ENCODE results near the gene QPRT.

DNA sequence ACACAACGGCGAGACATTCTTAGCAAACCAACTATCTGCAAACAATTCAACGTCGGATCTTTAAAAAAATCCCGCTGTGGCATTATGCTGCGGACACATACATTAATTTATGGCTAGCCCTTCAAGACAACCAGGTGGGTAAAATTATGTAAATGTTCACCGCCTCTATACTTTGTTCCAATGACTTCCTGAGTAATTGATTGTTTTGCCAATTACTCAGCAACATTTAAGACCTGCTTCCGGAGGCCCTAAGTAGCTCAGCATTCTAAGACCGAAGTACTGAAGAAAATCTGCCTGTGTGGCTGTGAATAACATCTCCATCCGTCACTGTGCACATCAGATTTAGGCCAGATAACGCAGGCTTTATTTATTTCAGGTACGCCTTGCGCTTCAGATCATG is 23.3 kb downstream of the QPRT start:
- TF ChIP-seq, protein P1, sequence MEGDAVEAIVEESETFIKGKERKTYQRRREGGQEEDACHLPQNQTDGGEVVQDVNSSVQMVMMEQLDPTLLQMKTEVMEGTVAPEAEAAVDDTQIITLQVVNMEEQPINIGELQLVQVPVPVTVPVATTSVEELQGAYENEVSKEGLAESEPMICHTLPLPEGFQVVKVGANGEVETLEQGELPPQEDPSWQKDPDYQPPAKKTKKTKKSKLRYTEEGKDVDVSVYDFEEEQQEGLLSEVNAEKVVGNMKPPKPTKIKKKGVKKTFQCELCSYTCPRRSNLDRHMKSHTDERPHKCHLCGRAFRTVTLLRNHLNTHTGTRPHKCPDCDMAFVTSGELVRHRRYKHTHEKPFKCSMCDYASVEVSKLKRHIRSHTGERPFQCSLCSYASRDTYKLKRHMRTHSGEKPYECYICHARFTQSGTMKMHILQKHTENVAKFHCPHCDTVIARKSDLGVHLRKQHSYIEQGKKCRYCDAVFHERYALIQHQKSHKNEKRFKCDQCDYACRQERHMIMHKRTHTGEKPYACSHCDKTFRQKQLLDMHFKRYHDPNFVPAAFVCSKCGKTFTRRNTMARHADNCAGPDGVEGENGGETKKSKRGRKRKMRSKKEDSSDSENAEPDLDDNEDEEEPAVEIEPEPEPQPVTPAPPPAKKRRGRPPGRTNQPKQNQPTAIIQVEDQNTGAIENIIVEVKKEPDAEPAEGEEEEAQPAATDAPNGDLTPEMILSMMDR (IDR thresholded peaks at IDR 0.05): no peak
- TF ChIP-seq POLR2AphosphoS5 (IDR thresholded peaks at IDR 0.05; ENCODE audit: insufficient read depth in 1 of 2, low read depth in 1 of 2) (no peak), POLR2A (IDR thresholded peaks at IDR 0.05) (no peak)
